A549 (cell line): ENCODE measurements around the gene TCERG1. TPM values are rescaled to one million over a fixed set of nuclear protein-coding genes. Genes with fewer than 3 reads are reported as not detected.

ENCODE experiments used
- ATAC-seq, 2 experiments: fragments of 200-7000 bp in 1 of 2; fragments of >200 bp in 1 of 2; cut with Nextera tagmentation in 1 of 2; cut with Tn5 transposase in 1 of 2; 3 replicates each; pipeline versions ENCODE4 v1.8.0 to v1.9.1; 2018 to 2020; ENCODE audit warnings: mild to moderate bottlenecking in 1 of 2, moderate library complexity in 1 of 2
- CTCF ChIA-PET: fragments of 300-600 bp; sonication (Branson Sonifier 250); formaldehyde crosslinking; extraction: SDS; loops from one replicate; lab custom pipeline; 2021; ENCODE audit warnings: antibody characterized with exemption, inconsistent platforms; lab: Yijun Ruan, JAX
- POLR2A ChIA-PET: fragments of 350-600 bp; formaldehyde crosslinking; extraction: SDS; loops from one replicate; lab custom pipeline; 2021; ENCODE audit warnings: antibody characterized with exemption, inconsistent platforms; lab: Yijun Ruan, JAX
- DNase-seq, 2 experiments: peaks; one replicate each; pipeline versions ENCODE4 v3.0.0 to v3.0.0-alpha.2; 2011 to 2016; ENCODE audit warnings: low read depth in 1 of 2, low spot score in 1 of 2
- FAIRE-seq: peaks from 2 replicates; lab custom pipeline; 2011; peaks lifted over from hg19 to GRCh38; lab: Jason Lieb, UNC
- H3K27ac ChIP-seq, 2 experiments: fragments of >200 bp; sonication (Bioruptor Twin); formaldehyde crosslinking; 3 replicates each; pipeline ENCODE4 v1.5.1; 2016 to 2017
- H3K4me1 ChIP-seq: fragments of >200 bp; sonication (Bioruptor Twin); formaldehyde crosslinking; 3 replicates; pipeline ENCODE4 v1.6.1; 2016
- H3K4me2 ChIP-seq: fragments of >200 bp; sonication (Bioruptor Twin); formaldehyde crosslinking; 3 replicates; pipeline ENCODE4 v1.6.1; 2016
- H3K4me3 ChIP-seq: fragments of >200 bp; sonication (Bioruptor Twin); formaldehyde crosslinking; 3 replicates; pipeline ENCODE4 v1.5.1; 2016
- H3K9me3 ChIP-seq: fragments of >200 bp; sonication (Bioruptor Twin); formaldehyde crosslinking; 3 replicates; pipeline ENCODE4 v1.6.1; 2016
- ATOH8 ChIP-seq: fragments of 250-450 bp; sonication (Bioruptor Pico); IDR thresholded peaks from 2 replicates; pipeline ENCODE4 v1.5.0; 2020; ENCODE audit warnings: low read depth, mild to moderate bottlenecking, moderate library complexity
- CBX2 ChIP-seq: fragments of 200-600 bp; sonication (generic); IDR thresholded peaks from 2 replicates; pipeline ENCODE4 v1.6.1; 2016; ENCODE audit warnings: low read depth, mild to moderate bottlenecking, borderline replicate concordance
- CBX8 ChIP-seq: fragments of 200-600 bp; sonication (generic); IDR thresholded peaks from 2 replicates; pipeline ENCODE4 v1.6.1; 2016
- CEBPB ChIP-seq, 2 experiments: fragments of >200 bp in 1 of 2; sonication (Bioruptor Twin) in 1 of 2; formaldehyde crosslinking in 1 of 2; IDR thresholded peaks; 2 replicates each; pipeline ENCODE4 v1.6.1; 2012 to 2016
- EHMT2 ChIP-seq: fragments of 200-600 bp; sonication (generic); IDR thresholded peaks from 2 replicates; pipeline ENCODE4 v1.6.1; 2016; ENCODE audit warnings: antibody characterized with exemption, low read depth, mild to moderate bottlenecking, moderate library complexity
- ESRRA ChIP-seq: fragments of 150-350 bp; IDR thresholded peaks from 2 replicates; pipeline ENCODE4 v1.6.1; 2014; ENCODE audit warnings: mild to moderate bottlenecking, low read length, borderline replicate concordance
- FOSB ChIP-seq: fragments of 250-450 bp; sonication (Bioruptor Pico); IDR thresholded peaks from 2 replicates; pipeline ENCODE4 v1.5.0; 2020; ENCODE audit warnings: mild to moderate bottlenecking, moderate library complexity
- KDM5A ChIP-seq: fragments of 200-600 bp; sonication (generic); IDR thresholded peaks from 2 replicates; pipeline ENCODE4 v1.6.1; 2016; ENCODE audit warnings: antibody characterized with exemption, mild to moderate bottlenecking
- MAX ChIP-seq: IDR thresholded peaks from 2 replicates; pipeline ENCODE4 v1.6.1; 2012
- MYC ChIP-seq: IDR thresholded peaks from 2 replicates; pipeline ENCODE4 v1.6.1; 2012; ENCODE audit warnings: mild to moderate bottlenecking, inconsistent platforms, low read length, improper control_type of control experiment, borderline replicate concordance
- PHF8 ChIP-seq: fragments of 200-600 bp; sonication (generic); IDR thresholded peaks from 2 replicates; pipeline ENCODE4 v1.6.1; 2016; ENCODE audit warnings: low read depth, mild to moderate bottlenecking, antibody characterized with exemption, moderate library complexity, borderline replicate concordance
- RARB ChIP-seq: fragments of 250-450 bp; sonication (Bioruptor Pico); IDR thresholded peaks from 2 replicates; pipeline ENCODE4 v1.8.0; 2021; ENCODE audit warnings: mild to moderate bottlenecking, moderate library complexity
- RNF2 ChIP-seq: fragments of 200-600 bp; sonication (generic); IDR thresholded peaks from 2 replicates; pipeline ENCODE4 v1.6.1; 2016; ENCODE audit warnings: low read depth, mild to moderate bottlenecking, antibody characterized with exemption, moderate library complexity, borderline replicate concordance
- TFCP2L1 ChIP-seq: fragments of 250-450 bp; sonication (Bioruptor Pico); IDR thresholded peaks from 2 replicates; pipeline ENCODE4 v1.5.0; 2021; ENCODE audit warnings: mild to moderate bottlenecking
- TP53 ChIP-seq: fragments of 250-450 bp; sonication (Bioruptor Pico); IDR thresholded peaks from 2 replicates; pipeline ENCODE4 v1.5.0; 2021; ENCODE audit warnings: mild to moderate bottlenecking, moderate library complexity
- WGBS: methylation state at CpG from one replicate; pipeline ENCODE4 v1.1.6; 2017; ENCODE audit errors: missing lambda C conversion rate; 5-methylcytosine and 5-hydroxymethylcytosine counted together
- polyA plus RNA-seq, 4 experiments: library from polyadenylated mRNA; depleted of rRNA in 3 of 4; stranded (reverse); fragments of >200 nt; fragmentation: RNase III in 1 of 4; extraction: RNeasy Plus Mini Kit Qiagen cat#74134 plus additional on column Dnase treatment in 1 of 4; gene quantifications; 2 replicates in 3 of 4; 3 replicates in 1 of 4; pipeline ENCODE4 v1.2.3, GENCODE V29; 2011 to 2017
- TF ChIP-seq, protein P1 (sequence below): fragments of 150-350 bp; IDR thresholded peaks from 2 replicates; pipeline ENCODE4 v1.6.1; 2014; ENCODE audit warnings: low read depth, mild to moderate bottlenecking, low read length
- TF ChIP-seq, protein P2 (sequence below): fragments of >200 bp; sonication (Bioruptor Twin); formaldehyde crosslinking; IDR thresholded peaks from 3 replicates; pipeline ENCODE4 v1.5.1; 2016

Gene TCERG1
- polyA plus RNA-seq, 2 of the 4 experiments (the other 2 are of a cell fraction) = 49.1 to 73.8 TPM

- CTCF ChIA-PET = interaction anchor here (0.9 kb wide), 1 partner anchor 13 kb away, joined by 5 read pairs; no protein-coding TSS in a partner anchor
- TF ChIP-seq MYC = no peak
- TF ChIP-seq ATOH8 (CRISPR knock-in tag) = no peak
- TF ChIP-seq, protein P1, sequence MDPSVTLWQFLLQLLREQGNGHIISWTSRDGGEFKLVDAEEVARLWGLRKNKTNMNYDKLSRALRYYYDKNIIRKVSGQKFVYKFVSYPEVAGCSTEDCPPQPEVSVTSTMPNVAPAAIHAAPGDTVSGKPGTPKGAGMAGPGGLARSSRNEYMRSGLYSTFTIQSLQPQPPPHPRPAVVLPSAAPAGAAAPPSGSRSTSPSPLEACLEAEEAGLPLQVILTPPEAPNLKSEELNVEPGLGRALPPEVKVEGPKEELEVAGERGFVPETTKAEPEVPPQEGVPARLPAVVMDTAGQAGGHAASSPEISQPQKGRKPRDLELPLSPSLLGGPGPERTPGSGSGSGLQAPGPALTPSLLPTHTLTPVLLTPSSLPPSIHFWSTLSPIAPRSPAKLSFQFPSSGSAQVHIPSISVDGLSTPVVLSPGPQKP = no peak
- no peak for TF ChIP-seq CEBPB (IDR thresholded peaks at IDR 0.05)
- TF ChIP-seq CBX2 = no peak
- TF ChIP-seq MAX = no peak
- TF ChIP-seq PHF8 = no peak
- no peak for TF ChIP-seq RARB (CRISPR knock-in tag)
- TF ChIP-seq TFCP2L1 (CRISPR knock-in tag) = no peak
- TF ChIP-seq CBX8 = no peak
- no peak for TF ChIP-seq ESRRA
- TF ChIP-seq TP53 = no peak
- TF ChIP-seq KDM5A = no peak
- TF ChIP-seq EHMT2 = no peak
- TF ChIP-seq, all 56 proteins: peak for 0
- H3K27ac ChIP-seq = no peak overlapping the region
- POLR2A ChIA-PET = no interaction called here
- FAIRE-seq = no peak
- no peak for ATAC-seq
- peaks cover 14% of the 10 kb centered on the region; the same call in 1 of the 3 replicates for H3K4me1 ChIP-seq
- WGBS = 93% methylated on average over 6 of the region's 6 CpGs
- H3K4me3 ChIP-seq = no peak overlapping the region
- no peak for DNase-seq
- H3K9me3 ChIP-seq = no peaks in the 10 kb centered on the region
- no peak overlapping the region for H3K4me2 ChIP-seq
Observed at GRCh38 chr5:146463446-146463845, 16.3 kb downstream of the TCERG1 start.

DNA sequence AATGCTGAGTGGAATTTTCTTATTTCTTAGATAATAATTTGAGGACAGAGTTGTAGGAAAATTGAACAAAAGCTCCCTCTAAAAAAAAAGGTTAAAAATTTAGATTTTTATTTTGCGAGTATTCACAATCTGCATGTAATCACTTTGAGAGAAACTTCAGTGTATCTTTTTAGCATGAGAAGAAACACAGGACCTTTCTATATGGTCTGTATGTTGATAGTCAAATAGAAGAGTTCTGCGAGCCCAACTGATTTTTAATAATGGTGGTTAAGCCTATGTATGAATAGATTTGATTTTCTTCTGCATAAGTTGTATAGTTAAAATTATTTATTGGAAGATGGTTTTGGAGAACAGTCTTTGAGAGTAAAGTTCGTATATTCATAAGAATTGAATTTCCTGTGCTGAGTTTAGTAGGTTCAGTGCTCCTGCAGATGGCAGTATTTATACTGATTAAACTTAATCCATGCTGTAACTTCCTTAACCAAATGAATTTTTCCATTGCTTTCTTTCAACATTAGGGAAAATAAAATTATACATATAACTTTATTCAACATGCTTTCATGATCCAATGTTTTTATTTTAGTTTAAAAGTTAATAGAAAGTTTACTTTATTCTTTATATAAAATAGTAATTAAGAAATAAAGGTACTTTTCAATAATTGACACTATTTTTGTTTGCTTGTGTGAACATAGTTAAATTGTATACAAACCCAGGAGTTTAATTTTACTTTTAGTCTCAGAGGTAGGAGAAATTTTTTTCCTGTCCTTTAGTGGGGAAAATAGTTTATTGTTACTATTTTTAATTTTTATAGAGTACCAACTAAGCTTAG lies 19.6 kb downstream of the TCERG1 start:
- no peak overlapping the region for H3K4me3 ChIP-seq
- TF ChIP-seq, protein P2, sequence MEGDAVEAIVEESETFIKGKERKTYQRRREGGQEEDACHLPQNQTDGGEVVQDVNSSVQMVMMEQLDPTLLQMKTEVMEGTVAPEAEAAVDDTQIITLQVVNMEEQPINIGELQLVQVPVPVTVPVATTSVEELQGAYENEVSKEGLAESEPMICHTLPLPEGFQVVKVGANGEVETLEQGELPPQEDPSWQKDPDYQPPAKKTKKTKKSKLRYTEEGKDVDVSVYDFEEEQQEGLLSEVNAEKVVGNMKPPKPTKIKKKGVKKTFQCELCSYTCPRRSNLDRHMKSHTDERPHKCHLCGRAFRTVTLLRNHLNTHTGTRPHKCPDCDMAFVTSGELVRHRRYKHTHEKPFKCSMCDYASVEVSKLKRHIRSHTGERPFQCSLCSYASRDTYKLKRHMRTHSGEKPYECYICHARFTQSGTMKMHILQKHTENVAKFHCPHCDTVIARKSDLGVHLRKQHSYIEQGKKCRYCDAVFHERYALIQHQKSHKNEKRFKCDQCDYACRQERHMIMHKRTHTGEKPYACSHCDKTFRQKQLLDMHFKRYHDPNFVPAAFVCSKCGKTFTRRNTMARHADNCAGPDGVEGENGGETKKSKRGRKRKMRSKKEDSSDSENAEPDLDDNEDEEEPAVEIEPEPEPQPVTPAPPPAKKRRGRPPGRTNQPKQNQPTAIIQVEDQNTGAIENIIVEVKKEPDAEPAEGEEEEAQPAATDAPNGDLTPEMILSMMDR = peak; percentile 62
- TF ChIP-seq FOSB (CRISPR knock-in tag) = no peak
- TF ChIP-seq, all 56 proteins: peak for 1
- FAIRE-seq (peak; percentile 54), ATAC-seq (peak in 1 of 2 experiments; percentile 83; a peak in 3 of 6 replicates), DNase-seq (peak in 1 of 2 experiments; percentile 25)
- CTCF ChIA-PET = interaction anchor here (0.7 to 1.6 kb wide), 6 partner anchors 9 to 722 kb away, joined by 3 to 7 read pairs (median 4); no protein-coding TSS in a partner anchor
- Histone ChIP-seq H3K4me1 (peaks cover 14% of the 10 kb centered on the region; the same call in 1 of the 3 replicates), H3K9me3 (no peaks in the 10 kb centered on the region), H3K27ac (no peak overlapping the region), H3K4me2 (no peak overlapping the region)
- WGBS = 44% methylated on average over 3 of the region's 3 CpGs
- POLR2A ChIA-PET = no interaction called here

GRCh38 chr5:146467760-146468159 lies 20.6 kb downstream of the TCERG1 start:
- Histone ChIP-seq H3K9me3 (no peaks in the 10 kb centered on the region), H3K4me2 (no peak overlapping the region), H3K27ac (no peak overlapping the region), H3K4me1 (0 out of 3 replicates have a peak, but pooled peaks cover 6% of the 10 kb centered on the region), H3K4me3 (no peak overlapping the region)
- ATAC-seq = no peak
- no peak for TF ChIP-seq RNF2
- 97% methylated on average over 1 of the region's 1 CpG for WGBS
- DNase-seq = no peak
- POLR2A ChIA-PET = interaction anchor here (0.9 kb wide), 1 partner anchor 21 kb away, joined by 3 read pairs; the partner anchor contains the start of gene TCERG1
- CTCF ChIA-PET = interaction anchor here (0.8 to 1.6 kb wide), 6 partner anchors 9 to 721 kb away, joined by 3 to 7 read pairs (median 4); partner anchors contain the start of gene TCERG1
- no peak for FAIRE-seq
